GOT3 (cell line): ENCODE results near the gene WASHC4.
"Not testable (repeated sequence)": the region's sequence is repeated elsewhere in the genome, so short reads cannot be mapped to it uniquely, and the experiment has no call there.

Source experiments
- DNase-seq: peaks from one replicate; lab custom pipeline; 2025; ENCODE audit warnings: mixed read lengths; lab: John Stamatoyannopoulos, UW

WASHC4 gene

GRCh38 chr12:105164068-105164467 is 56.5 kb downstream of the WASHC4 start:
- no peak for DNase-seq

- DNase-seq: no peak
Measured at GRCh38 chr12:105166736-105167135, 59.2 kb downstream of the WASHC4 start.

- DNase-seq: no peak
Measured at GRCh38 chr12:105167346-105167745, 59.8 kb downstream of the WASHC4 start.

GRCh38 chr12:105168006-105168405 is 60.5 kb downstream of the WASHC4 start:
- no peak for DNase-seq

GRCh38 chr12:105170139-105170538 is 62.6 kb downstream of the WASHC4 start:
- DNase-seq: no peak

- no peak for DNase-seq
Measured at GRCh38 chr12:105171691-105172436, 64.3 kb downstream of the WASHC4 start.

GRCh38 chr12:105175397-105175990 is 68.0 kb downstream of the WASHC4 start:
- no peak for DNase-seq

GRCh38 chr12:105177208-105177607 is 69.7 kb downstream of the WASHC4 start:
- no peak for DNase-seq

- not testable (repeated sequence) for DNase-seq
Measured at GRCh38 chr12:105179114-105179513, 71.6 kb downstream of the WASHC4 start.

- DNase-seq: not testable (repeated sequence)
Measured at GRCh38 chr12:105183406-105183805, 75.9 kb downstream of the WASHC4 start.

- not testable (repeated sequence) for DNase-seq
Measured at GRCh38 chr12:105183976-105184375, 76.4 kb downstream of the WASHC4 start.

- no peak for DNase-seq
Measured at GRCh38 chr12:105189293-105189692, 81.8 kb downstream of the WASHC4 start.

- no peak for DNase-seq
Measured at GRCh38 chr12:105190530-105190929, 83.0 kb downstream of the WASHC4 start.

GRCh38 chr12:105192624-105193225 is 85.2 kb downstream of the WASHC4 start:
- DNase-seq: no peak

GRCh38 chr12:105194947-105195346 is 87.4 kb downstream of the WASHC4 start:
- DNase-seq: no peak

- DNase-seq: no peak
Measured at GRCh38 chr12:105196090-105196489, 88.6 kb downstream of the WASHC4 start.

- DNase-seq: no peak
Measured at GRCh38 chr12:105198961-105199360, 91.4 kb downstream of the WASHC4 start.

- DNase-seq: no peak
Measured at GRCh38 chr12:105200385-105200784, 92.9 kb downstream of the WASHC4 start.

GRCh38 chr12:105201299-105201698 is 93.8 kb downstream of the WASHC4 start:
- DNase-seq: no peak

- DNase-seq: no peak
Measured at GRCh38 chr12:105202202-105202601, 94.7 kb downstream of the WASHC4 start.

- no peak for DNase-seq
Measured at GRCh38 chr12:105204127-105204526, 96.6 kb downstream of the WASHC4 start.

- DNase-seq: peak; percentile 40
Measured at GRCh38 chr12:105204916-105205315, 97.4 kb downstream of the WASHC4 start.

- DNase-seq: no peak
Measured at GRCh38 chr12:105205322-105206048, 98.0 kb downstream of the WASHC4 start.
